GM10248 (cell line): ENCODE results near the gene PLPP3.

Experiments used
- CTCF ChIA-PET: fragments of 300-600 bp; sonication (Branson Sonifier 250); formaldehyde crosslinking; extraction: SDS; loops from one replicate; lab custom pipeline; 2021; ENCODE audit warnings: antibody characterized with exemption; lab: Yijun Ruan, JAX
- POLR2A ChIA-PET: fragments of 350-650 bp; sonication (Branson Sonifier 250); formaldehyde crosslinking; extraction: SDS; loops from one replicate; lab custom pipeline; 2020; ENCODE audit warnings: antibody characterized with exemption; lab: Yijun Ruan, JAX
- DNase-seq: peaks from one replicate; pipeline ENCODE4 v3.0.0; 2012; ENCODE audit errors: extremely low spot score
- CTCF ChIP-seq: IDR thresholded peaks from 2 replicates; pipeline ENCODE4 v1.5.1; 2012; ENCODE audit warnings: mild to moderate bottlenecking, low read depth; ENCODE audit errors: extremely low read depth, missing control alignments, control extremely low read depth

Gene PLPP3

GRCh38 chr1:56550138-56550858 is 29.1 kb downstream of the PLPP3 start:
- ChIA-PET CTCF (interaction anchor here (1.1 kb wide), 1 partner anchor 27 kb away, joined by 3 read pairs; no protein-coding TSS in a partner anchor), POLR2A (no interaction called here)
- TF ChIP-seq CTCF = no peak
- DNase-seq = no peak

GRCh38 chr1:56548571-56548970 is 30.8 kb downstream of the PLPP3 start:
- DNase-seq = no peak
- CTCF ChIA-PET = no interaction called here
- TF ChIP-seq CTCF = no peak
- POLR2A ChIA-PET = no interaction called here

- ChIA-PET POLR2A (no interaction called here), CTCF (no interaction called here)
- no peak for TF ChIP-seq CTCF
- no peak for DNase-seq
These were observed 31.4 kb downstream of the PLPP3 start for GRCh38 chr1:56547977-56548376.

GRCh38 chr1:56547473-56547872 is 31.9 kb downstream of the PLPP3 start:
- no peak for TF ChIP-seq CTCF
- POLR2A ChIA-PET = no interaction called here
- CTCF ChIA-PET = interaction anchor here (1.3 kb wide), 1 partner anchor 29 kb away, joined by 4 read pairs; no protein-coding TSS in a partner anchor
- DNase-seq = no peak

GRCh38 chr1:56545711-56546110 is 33.7 kb downstream of the PLPP3 start:
- TF ChIP-seq CTCF = no peak
- ChIA-PET POLR2A (no interaction called here), CTCF (no interaction called here)
- no peak for DNase-seq

- CTCF ChIA-PET = interaction anchor here (1.2 kb wide), 2 partner anchors 13 to 14 kb away, joined by 3 to 4 read pairs; no protein-coding TSS in a partner anchor
- no peak for TF ChIP-seq CTCF
- no peak for DNase-seq
- POLR2A ChIA-PET = no interaction called here
These were observed 35.4 kb downstream of the PLPP3 start for GRCh38 chr1:56543783-56544612.
